A204.1 (cell line): ENCODE data around the gene MGAT4D.
"Not testable (repeated sequence)": the region's sequence is repeated elsewhere in the genome, so short reads cannot be mapped to it uniquely, and the experiment has no call there.

ENCODE experiments used
- FAIRE-seq: peaks from 2 replicates; lab custom pipeline; 2012; peaks lifted over from hg19 to GRCh38; lab: Jason Lieb, UNC

MGAT4D gene

GRCh38 chr4:140427919-140428471, 70.1 kb downstream of the MGAT4D start:
- peak; percentile 30 for FAIRE-seq

GRCh38 chr4:140427106-140427918, 70.8 kb downstream of the MGAT4D start, which contains the start of gene CLGN:
CLGN (minus strand) TSS chr4:140427648; CDS start chr4:140413078, 14,570 bp downstream.
- FAIRE-seq = no peak

GRCh38 chr4:140426610-140427105, 71.4 kb downstream of the MGAT4D start:
- FAIRE-seq = no peak

GRCh38 chr4:140423106-140423505, 75.0 kb downstream of the MGAT4D start:
- FAIRE-seq = no peak

GRCh38 chr4:140413130-140413969, 84.7 kb downstream of the MGAT4D start:
- FAIRE-seq = not testable (repeated sequence)

- no peak for FAIRE-seq
Measured at GRCh38 chr4:140408974-140409373, 89.1 kb downstream of the MGAT4D start.

GRCh38 chr4:140406292-140406691, 91.8 kb downstream of the MGAT4D start:
- no peak for FAIRE-seq

- no peak for FAIRE-seq
Measured at GRCh38 chr4:140400111-140400510, 98.0 kb downstream of the MGAT4D start.

- FAIRE-seq = no peak
Measured at GRCh38 chr4:140395668-140396067, 102.4 kb downstream of the MGAT4D start.
